Keratinocyte (primary cell): ENCODE results near the gene HDAC10. TPM values are rescaled to one million over a fixed set of nuclear protein-coding genes. Genes with fewer than 3 reads are reported as not detected.

Source experiments
- DNase-seq: peaks from one replicate; pipeline ENCODE4 v3.0.0-alpha.2; 2011; ENCODE audit warnings: low read depth, missing footprints, low spot score
- FAIRE-seq: peaks from 2 replicates; lab custom pipeline; 2011; peaks lifted over from hg19 to GRCh38; lab: Jason Lieb, UNC
- H2AFZ ChIP-seq: 2 replicates; pipeline ENCODE4 v1.6.0; 2012; ENCODE audit warnings: low read length, control low read depth, inconsistent platforms; ENCODE audit not compliant: control insufficient read depth
- H3K27ac ChIP-seq: 2 replicates; pipeline ENCODE4 v1.5.1; 2011; ENCODE audit warnings: low read length; ENCODE audit not compliant: control insufficient read depth, insufficient read depth
- H3K27me3 ChIP-seq: 3 replicates; pipeline ENCODE4 v1.6.0; 2011; ENCODE audit warnings: low read length; ENCODE audit not compliant: control insufficient read depth, insufficient read depth; ENCODE audit errors: extremely low read depth
- H3K36me3 ChIP-seq, 2 experiments: 2 replicates in 1 of 2; 3 replicates in 1 of 2; pipeline ENCODE4 v1.5.1; 2011; ENCODE audit warnings: low read length in 2 of 2, mild to moderate bottlenecking in 1 of 2; ENCODE audit not compliant: control insufficient read depth in 2 of 2, insufficient read depth in 2 of 2; ENCODE audit errors: extremely low read depth in 1 of 2
- H3K4me1 ChIP-seq: 3 replicates; pipeline ENCODE4 v1.5.1; 2011; ENCODE audit warnings: low read length; ENCODE audit not compliant: control insufficient read depth, insufficient read depth; ENCODE audit errors: extremely low read depth
- H3K4me2 ChIP-seq: 3 replicates; pipeline ENCODE4 v1.6.0; 2011; ENCODE audit warnings: low read depth, low read length; ENCODE audit not compliant: control insufficient read depth, insufficient read depth; ENCODE audit errors: extremely low read depth
- H3K4me3 ChIP-seq, 3 experiments: fragments of 200-600 bp in 1 of 3; sonication (generic) in 1 of 3; 2 replicates in 2 of 3; 3 replicates in 1 of 3; pipeline ENCODE4 v1.5.1; 2011 to 2016; ENCODE audit warnings: low read length in 3 of 3, mild to moderate bottlenecking in 3 of 3, control low read depth in 2 of 3, inconsistent platforms in 1 of 3, low read depth in 1 of 3, mixed read lengths in 1 of 3, mixed run types in 1 of 3, moderate library complexity in 1 of 3; ENCODE audit not compliant: control insufficient read depth in 2 of 3, insufficient read depth in 2 of 3; ENCODE audit errors: extremely low read depth in 1 of 3
- H3K79me2 ChIP-seq: 2 replicates; pipeline ENCODE4 v1.6.0; 2012; ENCODE audit warnings: low read length; ENCODE audit not compliant: control insufficient read depth, insufficient read depth
- H3K9ac ChIP-seq: 3 replicates; pipeline ENCODE4 v1.6.0; 2011; ENCODE audit warnings: low read length; ENCODE audit not compliant: control insufficient read depth, insufficient read depth; ENCODE audit errors: extremely low read depth
- H3K9me1 ChIP-seq: 3 replicates; pipeline ENCODE4 v1.6.0; 2011; ENCODE audit warnings: low read length; ENCODE audit not compliant: control insufficient read depth, insufficient read depth; ENCODE audit errors: extremely low read depth
- H3K9me3 ChIP-seq: 2 replicates; pipeline ENCODE4 v1.5.1; 2012; ENCODE audit warnings: low read depth, low read length; ENCODE audit not compliant: control insufficient read depth
- H4K20me1 ChIP-seq: 3 replicates; pipeline ENCODE4 v1.6.0; 2011; ENCODE audit warnings: low read length; ENCODE audit not compliant: control insufficient read depth, insufficient read depth; ENCODE audit errors: extremely low read depth
- CTCF ChIP-seq, 3 experiments: IDR thresholded peaks in 1 of 3; conservative IDR thresholded peaks in 1 of 3; optimal IDR thresholded peaks in 1 of 3; 2 replicates in 2 of 3; 3 replicates in 1 of 3; pipeline versions ENCODE3 to v1.5.1; 2011; ENCODE audit warnings: low read length in 3 of 3, mild to moderate bottlenecking in 3 of 3, moderate library complexity in 2 of 3, control low read depth in 1 of 3, inconsistent platforms in 1 of 3; ENCODE audit not compliant: insufficient read depth in 2 of 3; ENCODE audit errors: extremely low read depth in 1 of 3
- EZH2 ChIP-seq: IDR thresholded peaks from one replicate; pipeline ENCODE4 v1.6.1; 2012; ENCODE audit warnings: inconsistent platforms, mild to moderate bottlenecking, low read length, moderate library complexity
- dilution Hi-C: fragments of 300-500 bp; cut with MboI; formaldehyde crosslinking; loops from one replicate; pipeline ENCODE4 v1.7.0; 2020; ENCODE audit warnings: low sequenced_read_pairs; ENCODE audit not compliant: extremely low pct_ligation_motif_present
- polyA plus RNA-seq, 5 experiments: library from polyadenylated mRNA; depleted of rRNA in 3 of 5; stranded (reverse) in 3 of 5; stranded (forward) in 1 of 5; unstranded in 1 of 5; fragments of >200 nt; gene quantifications; 1 replicate in 1 of 5; 2 replicates in 3 of 5; 3 replicates in 1 of 5; pipeline versions ENCODE4 v1.2.1 to v1.2.3, GENCODE V29; 2011 to 2012; ENCODE audit warnings: missing spikeins in 2 of 5, low read depth in 1 of 5, low replicate concordance in 1 of 5

HDAC10 gene
- polyA plus RNA-seq, 1 donor (not counting 4 experiments of a cell fraction or from before 2014, with no cell fraction given), result 4.7 TPM

GRCh38 chr22:50226875-50227165 lies 24.2 kb downstream of the HDAC10 start:
- Histone ChIP-seq H3K79me2 (no peaks in the 10 kb centered on the region), H3K27ac (no peak overlapping the region), H3K9me1 (no peaks in the 10 kb centered on the region), H2AFZ (no peak overlapping the region), H3K9me3 (no peaks in the 10 kb centered on the region), H3K4me1 (no peaks in the 10 kb centered on the region), H3K27me3 (no peaks in the 10 kb centered on the region), H3K36me3 (peaks cover 9 to 30% of the 10 kb centered on the region in 2 experiments), H4K20me1 (no peaks in the 10 kb centered on the region), H3K9ac (no peak overlapping the region), H3K4me3 (no peak overlapping the region), H3K4me2 (no peak overlapping the region)
- FAIRE-seq (no peak), DNase-seq (no peak)
- TF ChIP-seq CTCF (optimal IDR thresholded peaks at IDR 0.05 in 1 of 3, IDR thresholded peaks at IDR 0.05 in 1 of 3, conservative IDR thresholded peaks at IDR 0.05 in 1 of 3; ENCODE audit: extremely low read depth in 1 of 3, insufficient read depth in 2 of 3, low read length in 3 of 3) (no peak), EZH2 (no peak)
- dilution Hi-C loops, result no loop called here

DNA sequence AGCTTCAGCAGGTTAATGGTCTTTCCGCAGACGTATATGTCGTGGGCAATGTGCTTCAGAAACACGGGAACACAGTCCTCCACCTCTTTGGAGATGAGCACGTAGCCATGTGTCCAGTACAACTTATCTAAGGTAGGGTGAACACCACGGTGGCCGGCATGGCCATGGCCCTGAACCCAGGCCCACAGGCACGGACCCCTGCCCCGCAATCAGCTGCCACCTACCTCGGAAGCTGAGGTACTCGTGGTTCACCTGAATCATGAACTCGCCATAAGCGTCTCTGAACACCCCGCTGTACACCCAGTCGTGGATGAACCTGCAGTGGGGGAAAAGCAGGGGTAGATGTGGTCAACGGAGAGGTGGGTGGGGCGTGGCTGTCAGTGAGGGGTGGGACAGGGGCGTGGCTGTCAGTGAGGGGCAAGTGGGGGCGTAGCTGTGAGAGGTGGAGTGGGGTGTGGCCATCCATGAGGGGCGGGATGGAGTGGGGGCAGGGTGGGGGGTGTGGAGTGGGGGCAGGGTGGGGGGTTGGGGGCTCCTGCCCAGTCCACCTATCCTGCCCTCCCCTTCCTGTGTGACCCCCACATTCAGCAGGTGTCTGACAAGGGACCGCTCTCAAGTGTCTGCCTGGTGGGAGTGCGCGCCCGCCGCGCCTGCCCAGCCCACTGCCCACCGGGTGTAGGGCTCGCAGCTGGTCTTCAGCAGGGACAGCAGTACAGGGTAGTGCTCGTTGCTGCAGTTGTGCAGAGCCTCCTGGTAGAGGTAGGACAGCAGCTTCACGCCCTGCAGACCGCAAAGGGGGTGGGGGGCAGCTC lies 24.8 kb downstream of the HDAC10 start:
- Histone ChIP-seq H3K4me2 (no peak overlapping the region), H3K9me1 (no peaks in the 10 kb centered on the region), H4K20me1 (no peaks in the 10 kb centered on the region), H3K36me3 (peaks cover 11 to 35% of the 10 kb centered on the region in 2 experiments), H2AFZ (no peak overlapping the region), H3K4me1 (no peaks in the 10 kb centered on the region), H3K9ac (no peak overlapping the region), H3K9me3 (no peaks in the 10 kb centered on the region), H3K27me3 (no peaks in the 10 kb centered on the region), H3K79me2 (no peaks in the 10 kb centered on the region), H3K27ac (no peak overlapping the region), H3K4me3 (no peak overlapping the region)
- FAIRE-seq (no peak), DNase-seq (no peak)
- dilution Hi-C loops, result no loop called here
- TF ChIP-seq CTCF (optimal IDR thresholded peaks at IDR 0.05 in 1 of 3, IDR thresholded peaks at IDR 0.05 in 1 of 3, conservative IDR thresholded peaks at IDR 0.05 in 1 of 3; ENCODE audit: extremely low read depth in 1 of 3, insufficient read depth in 2 of 3, low read length in 3 of 3) (no peak), EZH2 (no peak)
